Urothelium cell line (cell line): ENCODE data around the gene KCNJ5.
A peak's percentile ranks its signal among the peaks of the same experiment; 100 is the strongest.

Experiments
- DNase-seq: peaks from one replicate; pipeline ENCODE4 v3.0.0; 2011; ENCODE audit warnings: low spot score, mixed read lengths
- FAIRE-seq: peaks from 2 replicates; lab custom pipeline; 2011; peaks lifted over from hg19 to GRCh38; lab: Jason Lieb, UNC

KCNJ5 gene

GRCh38 chr11:128868841-128869671, 22.1 kb upstream of the KCNJ5 start:
- no peak for FAIRE-seq
- DNase-seq: no peak

- FAIRE-seq (no peak), DNase-seq (no peak)
These were observed 20.0 kb upstream of the KCNJ5 start for GRCh38 chr11:128871168-128871610.

- DNase-seq (no peak), FAIRE-seq (no peak)
These were observed 19.1 kb upstream of the KCNJ5 start for GRCh38 chr11:128872094-128872493.

- FAIRE-seq (no peak), DNase-seq (no peak)
These were observed 18.6 kb upstream of the KCNJ5 start for GRCh38 chr11:128872594-128872993.

GRCh38 chr11:128874427-128874826, 16.7 kb upstream of the KCNJ5 start:
- DNase-seq: no peak
- no peak for FAIRE-seq

- DNase-seq (no peak), FAIRE-seq (no peak)
These were observed 15.0 kb upstream of the KCNJ5 start for GRCh38 chr11:128876133-128876650.

GRCh38 chr11:128877726-128878125, 13.4 kb upstream of the KCNJ5 start:
- DNase-seq (no peak), FAIRE-seq (no peak)

- DNase-seq: no peak
- no peak for FAIRE-seq
These were observed 12.7 kb upstream of the KCNJ5 start for GRCh38 chr11:128878455-128878854.

- DNase-seq (no peak), FAIRE-seq (no peak)
These were observed 11.3 kb upstream of the KCNJ5 start for GRCh38 chr11:128879817-128880216.

GRCh38 chr11:128881221-128881620, 9.9 kb upstream of the KCNJ5 start:
- FAIRE-seq: no peak

GRCh38 chr11:128882451-128882850, 8.7 kb upstream of the KCNJ5 start:
- DNase-seq: no peak
- no peak for FAIRE-seq

More at GRCh38 chr11:128881221-128881620, 9.9 kb upstream of the KCNJ5 start:
- DNase-seq: no peak

GRCh38 chr11:128884054-128884453, 7.1 kb upstream of the KCNJ5 start:
- no peak for FAIRE-seq
- DNase-seq: no peak

GRCh38 chr11:128884703-128885338, 6.3 kb upstream of the KCNJ5 start:
- FAIRE-seq: no peak

GRCh38 chr11:128886406-128887124, 4.6 kb upstream of the KCNJ5 start:
- DNase-seq: no peak
- no peak for FAIRE-seq

More at GRCh38 chr11:128884703-128885338, 6.3 kb upstream of the KCNJ5 start:
- peak; percentile 50 for DNase-seq

GRCh38 chr11:128888034-128888985, 2.8 kb upstream of the KCNJ5 start:
- no peak for FAIRE-seq
- DNase-seq: no peak

- DNase-seq: no peak
- no peak for FAIRE-seq
These were observed 1.4 kb upstream of the KCNJ5 start for GRCh38 chr11:128889657-128890213.

GRCh38 chr11:128890216-128890542, 977 bp upstream of the KCNJ5 start:
- FAIRE-seq: no peak
- DNase-seq: no peak

- FAIRE-seq (no peak), DNase-seq (no peak)
These were observed 800 bp downstream of the KCNJ5 start for GRCh38 chr11:128891913-128892398.

GRCh38 chr11:128892866-128893565, 1.9 kb downstream of the KCNJ5 start:
- FAIRE-seq: no peak
- DNase-seq: no peak
